H1 (cell line): Measurements from ENCODE around the gene FAT1. TPM values are rescaled to one million over a fixed set of nuclear protein-coding genes. Genes with fewer than 3 reads are reported as not detected.

Source experiments
- ASH2L ChIP-seq: fragments of 200-600, 300-600 bp; sonication (generic); IDR thresholded peaks from one replicate; pipeline ENCODE4 v1.7.1; 2017; ENCODE audit warnings: low read length
- GTF2F1 ChIP-seq: IDR thresholded peaks from 2 replicates; pipeline ENCODE4 v1.6.1; 2012; ENCODE audit warnings: low read depth, low read length, improper control_type of control experiment, borderline replicate concordance
- JUND ChIP-seq: IDR thresholded peaks from 2 replicates; pipeline ENCODE4 v1.6.1; 2011; ENCODE audit warnings: mild to moderate bottlenecking, improper control_type of control experiment, low read length
- RAD21 ChIP-seq, 2 experiments: IDR thresholded peaks in 1 of 2; conservative IDR thresholded peaks in 1 of 2; 2 replicates each; pipeline ENCODE4 v1.6.1; 2011; ENCODE audit warnings: low read depth in 2 of 2, low read length in 2 of 2, improper control_type of control experiment in 1 of 2, inconsistent platforms in 1 of 2, mild to moderate bottlenecking in 1 of 2, moderate library complexity in 1 of 2
- RXRA ChIP-seq: IDR thresholded peaks from 2 replicates; pipeline ENCODE4 v1.6.1; 2011; ENCODE audit warnings: low read depth, mild to moderate bottlenecking, low read length, moderate library complexity; ENCODE audit not compliant: insufficient read depth
- SP2 ChIP-seq: IDR thresholded peaks from 2 replicates; pipeline ENCODE4 v1.6.1; 2012; ENCODE audit warnings: mild to moderate bottlenecking, low read length, inconsistent platforms
- ZNF274 ChIP-seq: IDR thresholded peaks from 2 replicates; pipeline ENCODE4 v1.7.0; 2012; ENCODE audit warnings: low read length, borderline replicate concordance; ENCODE audit errors: extremely low read depth
- polyA plus RNA-seq, 7 experiments: library from polyadenylated mRNA; depleted of rRNA in 3 of 7; stranded (reverse) in 5 of 7; unstranded in 2 of 7; fragments of >200 nt in 5 of 7; fragments of 200-250 nt in 2 of 7; gene quantifications; 1 replicate in 5 of 7; 2 replicates in 1 of 7; 4 replicates in 1 of 7; pipeline versions ENCODE4 v1.2.1 to v1.2.3, GENCODE V29; 2011 to 2013; ENCODE audit warnings: missing spikeins in 2 of 7, mixed read lengths in 2 of 7
- total RNA-seq: library from RNA; stranded (reverse); fragmentation: NEBNext Ultra II Directional; extraction: Animal tissue kit (Norgen Biotek cat#: 25700); gene quantifications from 2 replicates; pipeline ENCODE4 v1.2.1, GENCODE V29; 2021

FAT1 gene
- total and polyA plus RNA-seq, 2 of the 8 experiments (the other 6 are each of a cell fraction or from before 2014, with no cell fraction given) = 94.4 to 137 TPM

- no peak for TF ChIP-seq RAD21 (IDR thresholded peaks at IDR 0.05 in 1 of 2, conservative IDR thresholded peaks at IDR 0.05 in 1 of 2; ENCODE audit: low read depth in 2 of 2, low read length in 2 of 2)
- no peak for TF ChIP-seq ZNF274
- no peak for TF ChIP-seq RXRA
- no peak for TF ChIP-seq ASH2L
- TF ChIP-seq JUND = no peak
- TF ChIP-seq GTF2F1 = no peak
- TF ChIP-seq SP2 = no peak
Observed at GRCh38 chr4:186569533-186570192, 154.0 kb downstream of the FAT1 start (continued).
